Tibial nerve (tissue), 4 donors: ENCODE data around the gene SLC30A9.

Experiments used
- CTCF ChIP-seq, 5 experiments: fragments of 200-600 bp in 3 of 5; fragments of 450-650 bp in 2 of 5; sonication (generic) in 3 of 5; IDR thresholded peaks; one replicate each; pipeline ENCODE4 v1.5.1; 2016 to 2019; ENCODE audit warnings: antibody characterized with exemption in 5 of 5, mild to moderate bottlenecking in 3 of 5, moderate library complexity in 2 of 5
- EP300 ChIP-seq, 2 donors: sonication (generic); formaldehyde crosslinking; IDR thresholded peaks; one replicate each; pipeline ENCODE4 v1.6.1; 2017; ENCODE audit warnings: antibody characterized with exemption in 2 of 2, mild to moderate bottlenecking in 1 of 2
- POLR2A ChIP-seq, 2 donors: fragments of 450-650 bp; IDR thresholded peaks; one replicate each; pipeline ENCODE4 v1.6.1; 2017; ENCODE audit warnings: antibody characterized with exemption in 2 of 2, mild to moderate bottlenecking in 2 of 2, moderate library complexity in 2 of 2

- TF ChIP-seq CTCF (IDR thresholded peaks at IDR 0.05) (no peak), POLR2A (IDR thresholded peaks at IDR 0.05) (no peak), EP300 (IDR thresholded peaks at IDR 0.05) (no peak)
Measured at GRCh38 chr4:42088386-42088785, 98.1 kb downstream of the SLC30A9 start.
